WI38 (cell line): ENCODE measurements around the gene NPHP4.

Experiments used
- H3K4me3 ChIP-seq: 2 replicates; pipeline ENCODE4 v1.5.1; 2011; ENCODE audit warnings: low read depth, mild to moderate bottlenecking, control low read depth, low read length
- CTCF ChIP-seq: IDR thresholded peaks from 2 replicates; pipeline ENCODE4 v1.5.1; 2012; ENCODE audit warnings: low read depth, mild to moderate bottlenecking, control low read depth, low read length

Gene NPHP4

GRCh38 chr1:5972198-5972520 is 20.1 kb downstream of the NPHP4 start:
- no peak overlapping the region for H3K4me3 ChIP-seq
- no peak for TF ChIP-seq CTCF

DNA sequence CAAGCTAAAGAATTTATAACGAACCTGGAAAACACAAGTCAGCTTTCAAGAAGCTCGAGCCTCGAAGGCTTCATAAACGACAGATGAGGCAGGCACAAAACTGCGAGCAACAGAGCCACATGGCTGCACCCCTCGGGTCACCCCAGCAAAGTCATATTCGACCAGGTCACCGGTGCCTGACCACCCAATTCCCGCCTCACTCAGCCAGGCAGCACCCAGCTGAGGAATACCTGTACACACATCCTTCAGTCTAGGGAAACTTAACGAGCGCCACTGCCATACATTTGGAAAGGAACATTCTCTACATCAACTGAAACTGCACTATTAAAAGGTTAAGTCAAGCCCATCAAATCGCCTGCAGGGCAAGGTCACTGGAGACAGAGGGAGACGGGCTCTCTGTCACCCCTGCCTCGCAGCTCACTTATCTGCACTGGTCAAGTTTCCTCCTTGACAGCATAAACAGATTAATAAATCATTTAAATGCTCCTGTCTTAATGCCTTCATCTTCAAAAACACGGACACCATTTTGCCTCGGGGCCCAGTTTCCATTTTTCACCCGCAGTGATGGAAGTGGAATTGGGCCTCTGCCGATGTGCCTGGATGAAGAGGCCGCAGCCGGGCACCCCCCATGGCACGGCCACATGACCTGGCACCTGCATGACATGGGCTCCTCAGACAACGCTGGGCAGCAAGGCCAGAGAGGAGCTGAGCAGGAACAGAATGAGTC is 20.6 kb downstream of the NPHP4 start:
- TF ChIP-seq CTCF = no peak
- H3K4me3 ChIP-seq = no peak overlapping the region

GRCh38 chr1:5970610-5971273 is 21.5 kb downstream of the NPHP4 start:
- TF ChIP-seq CTCF = no peak
- no peak overlapping the region for H3K4me3 ChIP-seq

DNA sequence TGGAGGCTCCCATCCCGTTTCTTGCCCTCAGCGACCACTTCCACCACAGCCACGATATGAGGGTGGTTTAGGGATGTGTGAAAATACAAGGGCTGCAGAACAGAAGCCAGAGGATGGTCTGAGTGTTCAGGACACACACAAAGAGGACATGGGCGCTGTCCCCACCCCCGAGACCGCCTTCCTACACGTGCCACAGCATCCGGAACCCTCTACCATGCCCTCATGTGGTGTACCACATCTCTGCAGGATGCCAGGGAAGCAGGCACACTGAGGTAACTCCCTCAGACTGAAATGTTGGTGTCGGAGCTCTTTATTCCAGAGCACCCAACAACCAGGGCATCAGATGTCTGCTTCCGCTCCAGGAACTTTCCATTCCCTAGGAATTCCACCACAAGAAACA is 23.1 kb downstream of the NPHP4 start:
- TF ChIP-seq CTCF = no peak
- no peak overlapping the region for H3K4me3 ChIP-seq

GRCh38 chr1:5968161-5968736 is 24.0 kb downstream of the NPHP4 start:
- H3K4me3 ChIP-seq = no peak overlapping the region
- no peak for TF ChIP-seq CTCF

DNA sequence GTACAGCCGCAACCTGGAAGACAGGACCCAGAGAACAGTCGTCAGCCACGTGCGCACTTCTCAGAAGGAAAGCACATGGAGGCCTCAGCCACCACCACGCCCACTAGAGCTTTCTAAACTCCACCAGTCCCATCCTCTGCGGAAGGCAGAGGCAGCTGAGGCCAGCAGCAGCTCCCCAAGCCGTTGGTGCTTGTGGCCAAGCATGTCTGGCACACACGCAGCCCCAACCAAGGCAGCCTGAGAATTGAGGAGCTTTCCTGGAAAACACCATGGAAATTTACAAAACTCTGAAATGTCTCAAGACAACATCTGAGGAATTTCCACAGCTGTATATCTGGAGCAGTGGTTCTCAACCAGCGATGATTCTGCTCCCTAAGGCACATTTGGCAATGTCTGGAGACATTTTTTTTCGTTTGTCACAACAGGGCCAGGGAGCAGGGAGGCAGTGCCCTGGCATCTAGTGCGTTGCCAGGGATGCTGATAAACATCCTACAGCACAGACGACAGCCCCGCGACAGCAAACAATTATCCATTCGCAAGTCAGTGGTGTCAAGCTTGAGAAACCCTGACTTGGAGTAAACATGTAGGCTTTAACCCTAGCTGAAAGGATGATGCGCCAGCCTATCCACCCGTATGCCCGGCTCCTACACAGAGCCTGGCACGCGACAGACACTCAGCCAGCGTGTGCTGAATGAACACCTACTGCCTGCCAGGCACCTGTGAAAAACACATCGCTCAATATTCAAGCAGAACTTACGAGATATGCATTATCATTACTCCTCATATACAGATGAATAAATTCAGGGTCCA is 24.7 kb downstream of the NPHP4 start:
- TF ChIP-seq CTCF = no peak
- no peak overlapping the region for H3K4me3 ChIP-seq
